NT2/D1 (cell line): ENCODE measurements around the gene DNAAF9.

Experiments used
- YY1 ChIP-seq: IDR thresholded peaks from 2 replicates; pipeline ENCODE4 v1.6.1; 2011; ENCODE audit not compliant: insufficient read length, insufficient read depth
- ZNF274 ChIP-seq: IDR thresholded peaks from 2 replicates; pipeline ENCODE4 v1.6.1; 2011; ENCODE audit warnings: mild to moderate bottlenecking, low read depth, low read length

DNA sequence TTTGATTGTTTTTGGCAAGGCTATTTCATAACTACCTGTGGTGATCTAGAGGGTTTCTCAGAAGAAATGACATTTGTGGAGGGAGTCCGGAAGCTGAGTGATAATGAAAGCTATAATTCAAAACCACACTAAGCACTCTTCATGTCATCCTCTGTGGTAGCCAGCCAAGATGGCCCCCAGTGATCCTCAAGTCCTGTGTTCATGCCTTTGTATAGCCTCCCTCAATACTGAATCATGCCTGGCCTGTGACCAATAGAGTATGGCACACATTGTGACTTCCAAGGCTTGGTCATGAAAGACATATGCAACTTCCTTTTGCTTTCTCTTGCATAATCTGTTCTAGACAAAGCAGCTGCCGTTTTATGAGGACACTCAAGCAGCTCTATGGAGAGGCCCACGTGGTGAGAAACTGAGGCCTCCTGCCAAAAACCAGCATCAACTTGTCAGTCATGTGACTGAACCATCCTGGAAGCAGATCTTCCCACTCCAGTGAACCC, 12.8 kb upstream of the DNAAF9 start:
- no peak for TF ChIP-seq YY1
- TF ChIP-seq ZNF274: no peak
